Heart left ventricle (tissue), 16 donors: Measurements from ENCODE around the gene MSI2. TPM values are rescaled to one million over a fixed set of nuclear protein-coding genes. Genes with fewer than 3 reads are reported as not detected.

ENCODE experiments used
- ATAC-seq, 4 donors: fragments of 200-7000 bp; cut with Tn5 transposase; one replicate each; pipeline ENCODE4 v1.9.1; 2020 to 2022; ENCODE audit warnings: moderate library complexity in 4 of 4, mild to moderate bottlenecking in 3 of 4, moderate number of reproducible peaks in 1 of 4
- DNase-seq, 5 donors: peaks; one replicate each; pipeline ENCODE4 v3.0.0-alpha.2; 2020
- H3K27ac ChIP-seq, 12 donors: fragments of 200-600 bp; sonication (generic) in 4 of 12; one replicate each; pipeline versions ENCODE4 v1.5.0 to v1.8.0; 2016 to 2022; ENCODE audit warnings: mild to moderate bottlenecking in 2 of 12
- H3K27me3 ChIP-seq, 9 donors: fragments of 200-600 bp; sonication (generic) in 2 of 9; one replicate each; pipeline versions ENCODE4 v1.5.1 to v1.8.0; 2016 to 2022; ENCODE audit warnings: mild to moderate bottlenecking in 3 of 9
- H3K36me3 ChIP-seq, 9 donors: fragments of 200-600 bp; sonication (generic) in 2 of 9; one replicate each; pipeline versions ENCODE4 v1.5.0 to v1.8.0; 2018 to 2022; ENCODE audit warnings: mild to moderate bottlenecking in 2 of 9
- H3K4me1 ChIP-seq, 12 donors: fragments of 200-600 bp; sonication (generic) in 4 of 12; one replicate each; pipeline versions ENCODE4 v1.5.0 to v1.8.0; 2016 to 2022; ENCODE audit warnings: mild to moderate bottlenecking in 3 of 12
- H3K4me3 ChIP-seq, 12 donors: fragments of 200-600 bp; sonication (generic) in 4 of 12; one replicate each; pipeline versions ENCODE4 v1.5.0 to v1.8.0; 2017 to 2022; ENCODE audit warnings: mild to moderate bottlenecking in 9 of 12, moderate library complexity in 4 of 12
- H3K9me3 ChIP-seq, 12 donors: fragments of 200-600 bp; sonication (generic) in 4 of 12; one replicate each; pipeline versions ENCODE4 v1.5.0 to v1.8.0; 2016 to 2022; ENCODE audit warnings: mild to moderate bottlenecking in 1 of 12
- CTCF ChIP-seq, 12 donors: fragments of 200-600 bp; sonication (generic) in 4 of 12; IDR thresholded peaks; one replicate each; pipeline versions ENCODE4 v1.5.0 to v1.8.0; 2018 to 2022; ENCODE audit warnings: antibody characterized with exemption in 12 of 12, mild to moderate bottlenecking in 5 of 12
- POLR2A ChIP-seq, 2 donors: fragments of 450-650 bp; IDR thresholded peaks; one replicate each; pipeline ENCODE4 v1.6.1; 2017; ENCODE audit warnings: antibody characterized with exemption in 2 of 2, mild to moderate bottlenecking in 2 of 2, moderate library complexity in 2 of 2
- WGBS, 4 donors: extraction: QIAGEN DNeasy Blood & Tissue Kit in 2 of 4; methylation state at CpG; one replicate each; pipeline versions ENCODE4 v1.1.5 to v1.1.7; 2013 to 2018; 5-methylcytosine and 5-hydroxymethylcytosine counted together
- intact Hi-C, 10 donors: fragments of 100-400 bp; cut with DNase I; formaldehyde crosslinking; loops; one replicate each; pipeline versions ENCODE4 v1.11.1 to v1.14.2; 2022
- polyA plus RNA-seq, 2 donors: library from polyadenylated mRNA; stranded (reverse); fragments of 200-250 nt; gene quantifications; one replicate each; pipeline ENCODE4 v1.2.3, GENCODE V29; 2013
- total RNA-seq, 9 donors: library from RNA; depleted of rRNA in 2 of 9; stranded (reverse); fragments of >200 nt in 2 of 9; fragmentation: NEBNext Ultra II Directional in 3 of 9; extraction: Animal tissue kit (Norgen Biotek cat#: 25700) in 3 of 9; gene quantifications; one replicate each; pipeline versions ENCODE4 v1.1.0 to v1.2.4, GENCODE V29; 2016 to 2023
- donor health status: ischemic (EF 13 %, LVEDD 7.1; RV severe dilation, severe dysfunction).
- donor health status: healthy with polysubstance abuse.
- donor health status: DM: no; HTN: yes; CAD: no.
- donor health status: DM: no; HTN: no; CAD: no.
- donor health status: ischemic (EF 25% LVEDD 6.9; RV normal size, moderate dysfunction).
- donor health status: ischemic (EF 25% LVEDD 5.7; RV mildly dilated, moderate dysfunction).
- donor health status: healthy.
- donor health status: DM: yes; HTN: yes; CAD: no.
- donor health status: ischemic (EF 35%, LVEDD 5.7; RV mildly dilated, moderate dysfunction).
- donor health status: nonischemic (EF 11% LVEDD 7.7; RV severe dilation, severe dysfunction).
- donor health status: DM: yes; HTN: yes; CAD: no.
- donor health status: PGD.
- donor health status: ischemic (EF 29% LVEDD 5.4; RV normal size, mild dysfunction).
- donor health status: nonischemic (EF 23%, LVEDD 6.1; RV moderate dilation, normal function).

MSI2 gene
- total and polyA plus RNA-seq, 11 donors = 35.9 to 120 (median 104) TPM

GRCh38 chr17:57391076-57391825, 134.9 kb downstream of the MSI2 start:
- H3K27ac ChIP-seq = no peak overlapping the region
- ATAC-seq (no peak), DNase-seq (no peak)
- no peaks in the 10 kb centered on the region for H3K36me3 ChIP-seq
- no peaks in the 10 kb centered on the region for H3K27me3 ChIP-seq
- H3K9me3 ChIP-seq = peaks cover 0 to 33% (median 11%) of the 10 kb centered on the region in 12 donors
- WGBS, 4 donors = 85 to 89% (median 88%) methylated on average over 11 of the region's 11 CpGs
- intact Hi-C loops = no loop called here
- TF ChIP-seq CTCF (IDR thresholded peaks at IDR 0.05) (no peak), POLR2A (IDR thresholded peaks at IDR 0.05) (no peak)
- no peak overlapping the region for H3K4me3 ChIP-seq
- peaks cover 0 to 7% (median 0%) of the 10 kb centered on the region in 12 donors for H3K4me1 ChIP-seq

- 89 to 92% (median 90%) methylated on average over 11 of the region's 11 CpGs for WGBS, 4 donors
- ATAC-seq (no peak), DNase-seq (no peak)
- no peak for TF ChIP-seq CTCF (IDR thresholded peaks at IDR 0.05)
- TF ChIP-seq POLR2A (IDR thresholded peaks at IDR 0.05) = no peak
- H3K4me1 ChIP-seq = peaks cover 0 to 7% (median 0%) of the 10 kb centered on the region in 12 donors
- H3K36me3 ChIP-seq = no peaks in the 10 kb centered on the region
- H3K27me3 ChIP-seq = no peaks in the 10 kb centered on the region
- intact Hi-C loops = no loop called here
- H3K9me3 ChIP-seq = peaks cover 0 to 30% (median 11%) of the 10 kb centered on the region in 12 donors
- no peak overlapping the region for H3K27ac ChIP-seq
- H3K4me3 ChIP-seq = no peak overlapping the region
These were observed 135.6 kb downstream of the MSI2 start for GRCh38 chr17:57391857-57392471.

GRCh38 chr17:57393368-57393767, 137.0 kb downstream of the MSI2 start:
- Histone ChIP-seq H3K27ac (no peak overlapping the region), H3K27me3 (no peaks in the 10 kb centered on the region), H3K9me3 (peaks cover 0 to 20% (median 9%) of the 10 kb centered on the region in 12 donors), H3K36me3 (no peaks in the 10 kb centered on the region), H3K4me1 (peaks cover 0 to 6% (median 0%) of the 10 kb centered on the region in 12 donors), H3K4me3 (no peak overlapping the region)
- DNase-seq (no peak), ATAC-seq (no peak)
- intact Hi-C loops = no loop called here
- TF ChIP-seq CTCF (IDR thresholded peaks at IDR 0.05) (no peak), POLR2A (IDR thresholded peaks at IDR 0.05) (no peak)
- WGBS, 4 donors = 96 to 99% (median 97%) methylated on average over 6 of the region's 6 CpGs

GRCh38 chr17:57394375-57394774, 138.1 kb downstream of the MSI2 start:
- intact Hi-C loops = loop anchor here in 1 of 10 donors (1.0 kb wide), 1 partner anchor 10 kb away; no protein-coding TSS in a partner anchor
- Histone ChIP-seq H3K4me1 (peaks cover 0 to 6% (median 0%) of the 10 kb centered on the region in 12 donors), H3K9me3 (peaks cover 0 to 20% (median 9%) of the 10 kb centered on the region in 12 donors), H3K36me3 (no peaks in the 10 kb centered on the region), H3K27ac (no peak overlapping the region), H3K4me3 (no peak overlapping the region), H3K27me3 (no peaks in the 10 kb centered on the region)
- DNase-seq (no peak), ATAC-seq (no peak)
- 98 to 100% (median 100%) methylated on average over 2 of the region's 2 CpGs for WGBS, 4 donors
- TF ChIP-seq CTCF (IDR thresholded peaks at IDR 0.05) (no peak), POLR2A (IDR thresholded peaks at IDR 0.05) (no peak)
